OCI-LY1 (cell line): ENCODE measurements around the gene FAM13A.

Experiments used
- CTCF ChIP-seq: fragments of 200-600 bp; sonication (generic), shearing (Covaris generic); IDR thresholded peaks from 2 replicates; pipeline ENCODE4 v1.5.1; 2017; ENCODE audit warnings: mild to moderate bottlenecking, antibody characterized with exemption, low read length, moderate library complexity, mixed read lengths
- EZH2 ChIP-seq: fragments of 200-600 bp; sonication (generic), shearing (Covaris generic); IDR thresholded peaks from 2 replicates; pipeline ENCODE4 v1.8.0; 2017; ENCODE audit warnings: borderline replicate concordance, mixed run types, mild to moderate bottlenecking, antibody characterized with exemption, low read length, moderate library complexity, mixed read lengths

GRCh38 chr4:88979276-88979675, 77.7 kb downstream of the FAM13A start:
- TF ChIP-seq CTCF (no peak), EZH2 (no peak)
